Endothelial cell (in vitro differentiated cells): Measurements from ENCODE around the gene CLIC4. TPM values are rescaled to one million over a fixed set of nuclear protein-coding genes. Genes with fewer than 3 reads are reported as not detected.

Source experiments
- DNase-seq: peaks from one replicate; pipeline ENCODE4 v3.0.0; 2021; ENCODE audit warnings: low spot score
- H3K27ac Mint-ChIP-seq: one replicate; pipeline ENCODE4 v1.8.0; 2021; ENCODE audit warnings: mixed read lengths, inconsistent platforms; ENCODE audit not compliant: unreplicated experiment
- H3K27me3 Mint-ChIP-seq: one replicate; pipeline ENCODE4 v1.8.0; 2021; ENCODE audit warnings: mild to moderate bottlenecking, moderate library complexity, mixed read lengths, inconsistent platforms; ENCODE audit not compliant: unreplicated experiment
- H3K36me3 Mint-ChIP-seq: one replicate; pipeline ENCODE4 v1.8.0; 2021; ENCODE audit warnings: mild to moderate bottlenecking, low read depth, mixed read lengths, inconsistent platforms; ENCODE audit not compliant: unreplicated experiment
- H3K4me1 Mint-ChIP-seq: one replicate; pipeline ENCODE4 v1.8.0; 2021; ENCODE audit warnings: mild to moderate bottlenecking, mixed read lengths, inconsistent platforms; ENCODE audit not compliant: unreplicated experiment
- H3K4me3 Mint-ChIP-seq: one replicate; pipeline ENCODE4 v1.8.0; 2021; ENCODE audit warnings: mild to moderate bottlenecking, mixed read lengths, inconsistent platforms; ENCODE audit not compliant: unreplicated experiment
- H3K9me3 Mint-ChIP-seq: one replicate; pipeline ENCODE4 v1.8.0; 2021; ENCODE audit warnings: mixed read lengths, inconsistent platforms; ENCODE audit not compliant: unreplicated experiment
- CTCF ChIP-seq: fragments of 200-600 bp; sonication (generic); IDR thresholded peaks from one replicate; pipeline ENCODE4 v1.5.0; 2021; ENCODE audit warnings: antibody characterized with exemption; ENCODE audit not compliant: unreplicated experiment
- total RNA-seq: library from RNA; stranded (reverse); fragmentation: NEBNext Ultra II Directional; extraction: Animal tissue kit (Norgen Biotek cat#: 25700); gene quantifications from one replicate; pipeline ENCODE4 v1.2.1, GENCODE V29; 2021; ENCODE audit not compliant: unreplicated experiment

CLIC4 gene
- total RNA-seq, 1 donor from 2014 or later: 109 TPM

- DNase-seq: no peak
- Mint-ChIP-seq H3K36me3 (no peaks in the 10 kb centered on the region), H3K4me3 (no peak overlapping the region), H3K27me3 (peaks cover 7% of the 10 kb centered on the region), H3K27ac (no peak overlapping the region), H3K9me3 (no peaks in the 10 kb centered on the region), H3K4me1 (peaks cover 5% of the 10 kb centered on the region)
- TF ChIP-seq CTCF: no peak
Observed at GRCh38 chr1:24875991-24876506, 130.8 kb downstream of the CLIC4 start.

GRCh38 chr1:24878045-24878444 lies 132.8 kb downstream of the CLIC4 start:
- no peaks in the 10 kb centered on the region for H3K9me3 Mint-ChIP-seq
- H3K4me3 Mint-ChIP-seq: no peak overlapping the region
- no peaks in the 10 kb centered on the region for H3K36me3 Mint-ChIP-seq

GRCh38 chr1:24878775-24879742 lies 133.8 kb downstream of the CLIC4 start:
- Mint-ChIP-seq H3K27ac (no peak overlapping the region), H3K9me3 (no peaks in the 10 kb centered on the region), H3K4me3 (no peak overlapping the region), H3K27me3 (peaks cover 7% of the 10 kb centered on the region), H3K4me1 (peaks cover 5% of the 10 kb centered on the region), H3K36me3 (no peaks in the 10 kb centered on the region)
- no peak for DNase-seq
- TF ChIP-seq CTCF: no peak

More at GRCh38 chr1:24878045-24878444, 132.8 kb downstream of the CLIC4 start:
- DNase-seq: no peak
- Mint-ChIP-seq H3K27ac (no peak overlapping the region), H3K4me1 (peaks cover 5% of the 10 kb centered on the region), H3K27me3 (peaks cover 7% of the 10 kb centered on the region)
- TF ChIP-seq CTCF: no peak

GRCh38 chr1:24881034-24881433 lies 135.8 kb downstream of the CLIC4 start:
- TF ChIP-seq CTCF: no peak
- Mint-ChIP-seq H3K36me3 (no peaks in the 10 kb centered on the region), H3K27me3 (peaks cover 5% of the 10 kb centered on the region), H3K4me3 (no peak overlapping the region), H3K27ac (no peak overlapping the region), H3K4me1 (no peaks in the 10 kb centered on the region), H3K9me3 (no peaks in the 10 kb centered on the region)
- DNase-seq: no peak

GRCh38 chr1:24884751-24885150 lies 139.5 kb downstream of the CLIC4 start:
- Mint-ChIP-seq H3K27ac (no peak overlapping the region), H3K27me3 (peaks cover 4% of the 10 kb centered on the region), H3K36me3 (no peaks in the 10 kb centered on the region), H3K9me3 (no peaks in the 10 kb centered on the region), H3K4me3 (no peak overlapping the region), H3K4me1 (no peaks in the 10 kb centered on the region)
- no peak for TF ChIP-seq CTCF
- no peak for DNase-seq
